ENCODE data around the gene UPK3A. TPM values are rescaled to one million over a fixed set of nuclear protein-coding genes. Genes with fewer than 3 reads are reported as not detected.

Gene UPK3A
- total and polyA plus RNA-seq, 2 of the 13 experiments (the other 11 are each of a cell fraction or from before 2014, with no cell fraction given): 10.5 to 13.8 TPM

GRCh38 chr22:45285263-45286058 lies 712 bp downstream of the UPK3A start (continued):
- TF ChIP-seq NFATC3 (CRISPR knock-in tag; IDR thresholded peaks at IDR 0.05) (no peak), ATAD3A (CRISPR knock-in tag; IDR thresholded peaks at IDR 0.05) (no peak), POLR2A (IDR thresholded peaks at IDR 0.05; ENCODE audit: insufficient read depth in 1 of 2, low read depth in 2 of 2, low read length in 2 of 2) (peak; percentile 47 to 49), ZNF124 (CRISPR knock-in tag; IDR thresholded peaks at IDR 0.05) (peak; percentile 95; the same call in 1 of the 2 replicates), TFE3 (CRISPR knock-in tag; IDR thresholded peaks at IDR 0.05) (no peak), GLMP (CRISPR knock-in tag; IDR thresholded peaks at IDR 0.05; ENCODE audit: borderline replicate concordance) (no peak), ATF6 (CRISPR knock-in tag; conservative IDR thresholded peaks at IDR 0.05) (no peak), AHR (CRISPR knock-in tag; IDR thresholded peaks at IDR 0.05) (no peak), SNAPC2 (CRISPR knock-in tag; IDR thresholded peaks at IDR 0.05) (no peak), TOPORS (CRISPR knock-in tag; IDR thresholded peaks at IDR 0.05) (no peak), ZNF274 (CRISPR knock-in tag; IDR thresholded peaks at IDR 0.05) (peak; percentile 49; the same call in 1 of the 2 replicates), ZNF143 (CRISPR knock-in tag; IDR thresholded peaks at IDR 0.05) (no peak), SP5 (CRISPR knock-in tag; IDR thresholded peaks at IDR 0.05; ENCODE audit: borderline replicate concordance, low read depth) (no peak), XBP1 (CRISPR knock-in tag; IDR thresholded peaks at IDR 0.05) (no peak), ZNF556 (CRISPR knock-in tag; IDR thresholded peaks at IDR 0.05; ENCODE audit: borderline replicate concordance) (no peak), HINFP (CRISPR knock-in tag; IDR thresholded peaks at IDR 0.05; ENCODE audit: low read depth) (0 out of 2 replicates have a peak, but pooled peaks have one; percentile 36), TERF1 (CRISPR knock-in tag; IDR thresholded peaks at IDR 0.05) (no peak), ZNF788 (CRISPR knock-in tag; IDR thresholded peaks at IDR 0.05; ENCODE audit: borderline replicate concordance) (peak; percentile 29; the same call in 1 of the 2 replicates), ZNF343 (CRISPR knock-in tag; IDR thresholded peaks at IDR 0.05) (no peak), MXI1 (IDR thresholded peaks at IDR 0.05; ENCODE audit: borderline replicate concordance, low read depth, low read length) (peak; percentile 41; the same call in 1 of the 3 replicates), CHCHD3 (CRISPR knock-in tag; IDR thresholded peaks at IDR 0.05) (no peak), ZNF275 (CRISPR knock-in tag; IDR thresholded peaks at IDR 0.05; ENCODE audit: borderline replicate concordance) (no peak)
